Cardiac muscle cell (in vitro differentiated cells and primary cell): ENCODE data around the gene PTAR1. TPM values are rescaled to one million over a fixed set of nuclear protein-coding genes. Genes with fewer than 3 reads are reported as not detected.

ENCODE experiments used
- DNase-seq, 2 donors: peaks; one replicate each; pipeline versions ENCODE4 v3.0.0 to v3.0.0-alpha.2; 2010 to 2017; ENCODE audit warnings: low read depth in 1 of 2, low spot score in 1 of 2
- H3K27ac ChIP-seq: fragments of 200-600 bp; sonication (generic); 2 replicates; pipeline ENCODE4 v1.5.1; 2016
- H3K27me3 ChIP-seq: fragments of 200-600 bp; sonication (generic); 2 replicates; pipeline ENCODE4 v1.6.0; 2016; ENCODE audit warnings: control low read depth
- H3K36me3 ChIP-seq: fragments of 200-600 bp; sonication (generic); 2 replicates; pipeline ENCODE4 v1.5.1; 2016; ENCODE audit warnings: control low read depth
- H3K4me1 ChIP-seq: fragments of 200-600 bp; sonication (generic); 2 replicates; pipeline ENCODE4 v1.8.1; 2017; ENCODE audit warnings: low read depth, mild to moderate bottlenecking, mixed run types
- H3K4me3 ChIP-seq: fragments of 200-600 bp; sonication (generic); 2 replicates; pipeline ENCODE4 v1.5.1; 2016; ENCODE audit warnings: mild to moderate bottlenecking
- H3K9me3 ChIP-seq: fragments of 200-600 bp; sonication (generic); 2 replicates; pipeline ENCODE4 v1.5.1; 2017; ENCODE audit warnings: low read depth, mild to moderate bottlenecking, control low read depth
- polyA plus RNA-seq: library from polyadenylated mRNA; unstranded; fragments of >200 nt; fragmentation: Nextera tagmentation; extraction: Ambion mirVana; gene quantifications from 2 replicates; pipeline ENCODE4 v1.2.1, GENCODE V29; 2016
- total RNA-seq: library from RNA; depleted of rRNA; stranded (reverse); fragments of >200 nt; gene quantifications from 2 replicates; pipeline ENCODE4 v1.2.3, GENCODE V29; 2016
- TF ChIP-seq, protein P1 (sequence below): IDR thresholded peaks from 2 replicates; pipeline ENCODE4 v1.5.1; 2012; ENCODE audit warnings: low read depth, mild to moderate bottlenecking, low read length

The PTAR1 gene
- total and polyA plus RNA-seq, 2 experiments from 2014 or later = 7.1 to 54.1 TPM

DNA sequence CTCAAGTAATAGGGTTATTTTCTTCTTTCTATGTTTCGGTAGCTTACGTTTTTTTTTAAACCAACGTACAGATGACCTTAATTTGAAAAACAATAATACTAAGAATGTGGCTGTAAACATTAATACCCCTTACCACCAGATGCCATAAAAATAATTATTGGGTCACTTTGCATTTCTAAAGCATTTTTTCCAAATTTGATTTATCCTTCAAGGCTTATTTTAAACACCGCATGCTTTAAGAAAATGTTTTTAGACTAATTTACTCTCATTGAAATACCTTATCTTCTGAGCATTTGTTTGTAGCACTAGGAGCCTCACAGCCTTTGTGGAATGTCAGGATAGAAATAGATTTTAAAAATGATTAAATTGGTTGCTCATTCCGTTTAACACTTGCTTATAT lies 81.9 kb downstream of the PTAR1 start:
- H3K27ac ChIP-seq = no peak overlapping the region
- H3K9me3 ChIP-seq = no peaks in the 10 kb centered on the region
- no peaks in the 10 kb centered on the region for H3K36me3 ChIP-seq
- H3K4me3 ChIP-seq = no peak overlapping the region
- no peaks in the 10 kb centered on the region for H3K27me3 ChIP-seq
- TF ChIP-seq, protein P1, sequence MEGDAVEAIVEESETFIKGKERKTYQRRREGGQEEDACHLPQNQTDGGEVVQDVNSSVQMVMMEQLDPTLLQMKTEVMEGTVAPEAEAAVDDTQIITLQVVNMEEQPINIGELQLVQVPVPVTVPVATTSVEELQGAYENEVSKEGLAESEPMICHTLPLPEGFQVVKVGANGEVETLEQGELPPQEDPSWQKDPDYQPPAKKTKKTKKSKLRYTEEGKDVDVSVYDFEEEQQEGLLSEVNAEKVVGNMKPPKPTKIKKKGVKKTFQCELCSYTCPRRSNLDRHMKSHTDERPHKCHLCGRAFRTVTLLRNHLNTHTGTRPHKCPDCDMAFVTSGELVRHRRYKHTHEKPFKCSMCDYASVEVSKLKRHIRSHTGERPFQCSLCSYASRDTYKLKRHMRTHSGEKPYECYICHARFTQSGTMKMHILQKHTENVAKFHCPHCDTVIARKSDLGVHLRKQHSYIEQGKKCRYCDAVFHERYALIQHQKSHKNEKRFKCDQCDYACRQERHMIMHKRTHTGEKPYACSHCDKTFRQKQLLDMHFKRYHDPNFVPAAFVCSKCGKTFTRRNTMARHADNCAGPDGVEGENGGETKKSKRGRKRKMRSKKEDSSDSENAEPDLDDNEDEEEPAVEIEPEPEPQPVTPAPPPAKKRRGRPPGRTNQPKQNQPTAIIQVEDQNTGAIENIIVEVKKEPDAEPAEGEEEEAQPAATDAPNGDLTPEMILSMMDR = no peak
- H3K4me1 ChIP-seq = peaks cover 5% of the 10 kb centered on the region
- no peak for DNase-seq

DNA sequence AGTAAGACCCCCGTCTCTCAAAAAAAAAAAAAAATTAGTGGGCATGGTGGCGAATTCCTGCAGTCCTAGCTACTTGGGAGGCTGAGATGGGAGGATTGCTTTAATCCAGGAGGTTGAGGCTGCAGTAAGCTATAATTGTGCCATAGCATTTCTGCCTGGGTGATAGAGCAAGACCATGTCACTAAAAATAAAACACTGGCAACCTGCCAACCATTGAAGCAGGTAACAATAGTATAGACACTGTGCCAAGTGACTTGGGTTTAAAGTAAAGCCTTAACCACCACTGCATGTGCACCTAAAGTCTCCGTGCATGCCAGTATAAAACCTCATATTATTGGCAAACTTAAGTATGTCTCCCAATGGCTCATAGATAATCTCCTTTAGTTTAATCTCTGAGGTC lies 84.2 kb downstream of the PTAR1 start:
- Histone ChIP-seq H3K9me3 (no peaks in the 10 kb centered on the region), H3K36me3 (no peaks in the 10 kb centered on the region), H3K4me1 (peaks cover 5% of the 10 kb centered on the region), H3K4me3 (no peak overlapping the region), H3K27ac (no peak overlapping the region), H3K27me3 (peaks cover 14% of the 10 kb centered on the region)
- TF ChIP-seq, protein P1 = no peak
- DNase-seq = no peak

DNA sequence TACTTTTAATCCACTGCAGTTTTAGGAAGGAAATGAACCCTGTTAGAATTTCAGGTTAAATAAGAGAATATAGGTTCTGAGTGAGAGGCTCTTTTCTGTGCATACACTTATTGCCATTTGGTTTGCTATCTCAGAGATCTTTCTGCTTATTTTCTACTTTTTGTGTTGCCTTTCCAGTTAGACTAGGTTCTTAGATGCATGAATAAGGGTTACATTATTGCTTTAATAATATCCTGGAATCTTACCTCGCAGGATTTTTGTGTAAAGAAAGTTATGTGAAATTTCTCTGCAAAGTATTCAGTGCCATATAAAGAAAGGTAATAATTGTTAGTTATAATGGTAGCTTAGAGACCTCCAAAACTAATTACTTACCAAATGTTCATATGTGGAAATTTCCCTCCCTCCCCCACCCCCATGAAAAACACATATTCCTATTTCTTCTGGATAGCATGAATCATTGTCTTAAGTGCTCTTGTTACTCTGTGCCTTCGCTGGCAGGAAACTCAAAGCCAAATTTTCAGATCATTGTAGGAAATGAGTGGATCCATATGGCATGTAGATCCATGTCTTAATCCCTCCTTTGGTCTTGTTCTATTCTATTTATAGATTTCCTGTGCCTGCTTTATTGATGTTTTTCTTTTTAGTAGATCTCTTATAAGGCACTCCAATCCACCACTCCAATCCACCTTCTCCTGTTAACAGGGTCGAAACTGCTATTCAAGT lies 84.9 kb downstream of the PTAR1 start:
- no peak overlapping the region for H3K27ac ChIP-seq
- H3K4me3 ChIP-seq = no peak overlapping the region
- no peaks in the 10 kb centered on the region for H3K9me3 ChIP-seq
- peaks cover 5% of the 10 kb centered on the region for H3K4me1 ChIP-seq
- DNase-seq = peak in 1 of 2 donors; percentile 72
- TF ChIP-seq, protein P1 = no peak
- H3K27me3 ChIP-seq = peaks cover 21% of the 10 kb centered on the region
- no peaks in the 10 kb centered on the region for H3K36me3 ChIP-seq

DNA sequence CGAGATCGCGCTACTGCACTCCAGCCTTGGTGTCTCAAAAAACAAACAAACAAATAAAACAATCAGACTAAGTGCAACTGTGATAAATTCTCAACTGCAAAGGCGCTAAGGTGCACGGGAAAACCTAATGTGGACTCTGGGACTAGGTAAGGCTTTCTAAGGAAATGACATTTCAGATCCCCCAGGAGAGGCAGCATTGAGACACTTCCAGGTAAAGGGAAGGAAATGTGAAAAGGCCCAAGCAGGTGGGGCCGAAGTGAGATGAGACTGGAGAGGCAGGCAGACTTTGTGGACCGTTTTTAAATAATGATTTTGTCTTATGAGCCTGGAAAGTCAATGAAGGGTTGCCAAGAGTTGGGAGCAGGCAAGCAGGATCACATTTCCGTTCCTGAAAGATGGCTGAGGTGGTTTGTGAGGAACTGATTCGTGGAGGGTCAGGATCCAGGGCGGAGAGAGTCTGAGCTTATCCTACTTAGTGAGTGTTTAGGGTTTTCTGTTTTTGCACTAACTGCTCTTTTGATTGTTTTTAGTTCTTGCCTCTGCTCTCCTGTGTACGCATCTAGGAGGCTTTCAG lies 85.6 kb downstream of the PTAR1 start:
- no peak overlapping the region for H3K4me3 ChIP-seq
- no peaks in the 10 kb centered on the region for H3K9me3 ChIP-seq
- H3K27me3 ChIP-seq = peaks cover 28% of the 10 kb centered on the region
- no peaks in the 10 kb centered on the region for H3K36me3 ChIP-seq
- DNase-seq = no peak
- peaks cover 5% of the 10 kb centered on the region for H3K4me1 ChIP-seq
- H3K27ac ChIP-seq = no peak overlapping the region
- TF ChIP-seq, protein P1 = no peak

DNA sequence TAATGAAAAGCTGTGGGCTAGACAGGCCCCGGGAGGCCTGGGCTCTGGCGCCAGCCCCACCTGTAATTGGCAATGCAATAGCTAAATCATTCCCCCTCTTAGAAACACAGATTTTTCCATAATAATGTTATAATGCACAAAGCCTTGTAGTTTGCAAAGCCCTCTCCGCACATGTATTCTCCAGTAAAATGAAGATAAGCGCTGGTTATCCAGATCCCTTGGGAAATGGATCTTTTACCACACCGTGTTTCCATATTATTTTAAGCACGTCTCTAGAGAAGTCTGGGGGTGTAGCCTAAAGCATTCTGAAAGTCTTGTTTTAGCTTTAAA lies 86.5 kb downstream of the PTAR1 start:
- Histone ChIP-seq H3K36me3 (no peaks in the 10 kb centered on the region), H3K9me3 (no peaks in the 10 kb centered on the region), H3K4me1 (peaks cover 5% of the 10 kb centered on the region), H3K4me3 (peak overlapping the region; percentile 46), H3K27ac (no peak overlapping the region), H3K27me3 (peaks cover 37% of the 10 kb centered on the region)
- TF ChIP-seq, protein P1 = no peak
- no peak for DNase-seq
